Heart left ventricle (tissue), 16 donors: ENCODE measurements around the gene RBM28. TPM values are rescaled to one million over a fixed set of nuclear protein-coding genes. Genes with fewer than 3 reads are reported as not detected.

ENCODE experiments used
- ATAC-seq, 4 donors: fragments of 200-7000 bp; cut with Tn5 transposase; one replicate each; pipeline ENCODE4 v1.9.1; 2020 to 2022; ENCODE audit warnings: moderate library complexity in 4 of 4, mild to moderate bottlenecking in 3 of 4, moderate number of reproducible peaks in 1 of 4
- DNase-seq, 5 donors: peaks; one replicate each; pipeline ENCODE4 v3.0.0-alpha.2; 2020
- H3K27ac ChIP-seq, 12 donors: fragments of 200-600 bp; sonication (generic) in 4 of 12; one replicate each; pipeline versions ENCODE4 v1.5.0 to v1.8.0; 2016 to 2022; ENCODE audit warnings: mild to moderate bottlenecking in 2 of 12
- H3K27me3 ChIP-seq, 9 donors: fragments of 200-600 bp; sonication (generic) in 2 of 9; one replicate each; pipeline versions ENCODE4 v1.5.1 to v1.8.0; 2016 to 2022; ENCODE audit warnings: mild to moderate bottlenecking in 3 of 9
- H3K36me3 ChIP-seq, 9 donors: fragments of 200-600 bp; sonication (generic) in 2 of 9; one replicate each; pipeline versions ENCODE4 v1.5.0 to v1.8.0; 2018 to 2022; ENCODE audit warnings: mild to moderate bottlenecking in 2 of 9
- H3K4me1 ChIP-seq, 12 donors: fragments of 200-600 bp; sonication (generic) in 4 of 12; one replicate each; pipeline versions ENCODE4 v1.5.0 to v1.8.0; 2016 to 2022; ENCODE audit warnings: mild to moderate bottlenecking in 3 of 12
- H3K4me3 ChIP-seq, 12 donors: fragments of 200-600 bp; sonication (generic) in 4 of 12; one replicate each; pipeline versions ENCODE4 v1.5.0 to v1.8.0; 2017 to 2022; ENCODE audit warnings: mild to moderate bottlenecking in 9 of 12, moderate library complexity in 4 of 12
- H3K9me3 ChIP-seq, 12 donors: fragments of 200-600 bp; sonication (generic) in 4 of 12; one replicate each; pipeline versions ENCODE4 v1.5.0 to v1.8.0; 2016 to 2022; ENCODE audit warnings: mild to moderate bottlenecking in 1 of 12
- POLR2A ChIP-seq, 2 donors: fragments of 450-650 bp; IDR thresholded peaks; one replicate each; pipeline ENCODE4 v1.6.1; 2017; ENCODE audit warnings: antibody characterized with exemption in 2 of 2, mild to moderate bottlenecking in 2 of 2, moderate library complexity in 2 of 2
- WGBS, 4 donors: extraction: QIAGEN DNeasy Blood & Tissue Kit in 2 of 4; methylation state at CpG; one replicate each; pipeline versions ENCODE4 v1.1.5 to v1.1.7; 2013 to 2018; 5-methylcytosine and 5-hydroxymethylcytosine counted together
- intact Hi-C, 10 donors: fragments of 100-400 bp; cut with DNase I; formaldehyde crosslinking; loops; one replicate each; pipeline versions ENCODE4 v1.11.1 to v1.14.2; 2022
- polyA plus RNA-seq, 2 donors: library from polyadenylated mRNA; stranded (reverse); fragments of 200-250 nt; gene quantifications; one replicate each; pipeline ENCODE4 v1.2.3, GENCODE V29; 2013
- total RNA-seq, 9 donors: library from RNA; depleted of rRNA in 2 of 9; stranded (reverse); fragments of >200 nt in 2 of 9; fragmentation: NEBNext Ultra II Directional in 3 of 9; extraction: Animal tissue kit (Norgen Biotek cat#: 25700) in 3 of 9; gene quantifications; one replicate each; pipeline versions ENCODE4 v1.1.0 to v1.2.4, GENCODE V29; 2016 to 2023
- TF ChIP-seq, protein P1 (sequence below), 12 donors: fragments of 200-600 bp; sonication (generic) in 4 of 12; IDR thresholded peaks; one replicate each; pipeline versions ENCODE4 v1.5.0 to v1.8.0; 2018 to 2022; ENCODE audit warnings: antibody characterized with exemption in 12 of 12, mild to moderate bottlenecking in 5 of 12
- donor health status: ischemic (EF 13 %, LVEDD 7.1; RV severe dilation, severe dysfunction).
- donor health status: healthy with polysubstance abuse.
- donor health status: DM: no; HTN: yes; CAD: no.
- donor health status: DM: no; HTN: no; CAD: no.
- donor health status: ischemic (EF 25% LVEDD 6.9; RV normal size, moderate dysfunction).
- donor health status: ischemic (EF 25% LVEDD 5.7; RV mildly dilated, moderate dysfunction).
- donor health status: healthy.
- donor health status: DM: yes; HTN: yes; CAD: no.
- donor health status: ischemic (EF 35%, LVEDD 5.7; RV mildly dilated, moderate dysfunction).
- donor health status: nonischemic (EF 11% LVEDD 7.7; RV severe dilation, severe dysfunction).
- donor health status: DM: yes; HTN: yes; CAD: no.
- donor health status: PGD.
- donor health status: ischemic (EF 29% LVEDD 5.4; RV normal size, mild dysfunction).
- donor health status: nonischemic (EF 23%, LVEDD 6.1; RV moderate dilation, normal function).

Gene RBM28
- total and polyA plus RNA-seq, 11 donors: 12.0 to 40.2 (median 25.3) TPM

GRCh38 chr7:128357217-128357613, 13.5 kb upstream of the RBM28 start:
- peak overlapping the region in 2 of 12 donors; percentile 19 to 48 for H3K27ac ChIP-seq
- DNase-seq (peak in 4 of 5 donors; percentile 48 to 69 (median 53)), ATAC-seq (peak; percentile 76 to 95 (median 90))
- no peak for TF ChIP-seq POLR2A (IDR thresholded peaks at IDR 0.05)
- TF ChIP-seq, protein P1, sequence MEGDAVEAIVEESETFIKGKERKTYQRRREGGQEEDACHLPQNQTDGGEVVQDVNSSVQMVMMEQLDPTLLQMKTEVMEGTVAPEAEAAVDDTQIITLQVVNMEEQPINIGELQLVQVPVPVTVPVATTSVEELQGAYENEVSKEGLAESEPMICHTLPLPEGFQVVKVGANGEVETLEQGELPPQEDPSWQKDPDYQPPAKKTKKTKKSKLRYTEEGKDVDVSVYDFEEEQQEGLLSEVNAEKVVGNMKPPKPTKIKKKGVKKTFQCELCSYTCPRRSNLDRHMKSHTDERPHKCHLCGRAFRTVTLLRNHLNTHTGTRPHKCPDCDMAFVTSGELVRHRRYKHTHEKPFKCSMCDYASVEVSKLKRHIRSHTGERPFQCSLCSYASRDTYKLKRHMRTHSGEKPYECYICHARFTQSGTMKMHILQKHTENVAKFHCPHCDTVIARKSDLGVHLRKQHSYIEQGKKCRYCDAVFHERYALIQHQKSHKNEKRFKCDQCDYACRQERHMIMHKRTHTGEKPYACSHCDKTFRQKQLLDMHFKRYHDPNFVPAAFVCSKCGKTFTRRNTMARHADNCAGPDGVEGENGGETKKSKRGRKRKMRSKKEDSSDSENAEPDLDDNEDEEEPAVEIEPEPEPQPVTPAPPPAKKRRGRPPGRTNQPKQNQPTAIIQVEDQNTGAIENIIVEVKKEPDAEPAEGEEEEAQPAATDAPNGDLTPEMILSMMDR (IDR thresholded peaks at IDR 0.05): no peak
- WGBS, 4 donors: 35 to 56% (median 53%) methylated on average over 2 to 6 of the region's 6 CpGs
- H3K4me3 ChIP-seq: no peak overlapping the region
- H3K27me3 ChIP-seq: peaks cover 0 to 27% (median 10%) of the 10 kb centered on the region in 9 donors
- H3K4me1 ChIP-seq: peaks cover 0 to 34% (median 11%) of the 10 kb centered on the region in 12 donors
- H3K9me3 ChIP-seq: no peaks in the 10 kb centered on the region
- intact Hi-C loops: no loop called here
- no peaks in the 10 kb centered on the region for H3K36me3 ChIP-seq

GRCh38 chr7:128356546-128357216, 13.0 kb upstream of the RBM28 start:
- TF ChIP-seq POLR2A (IDR thresholded peaks at IDR 0.05): no peak
- TF ChIP-seq, protein P1 (IDR thresholded peaks at IDR 0.05): no peak
- no peak overlapping the region for H3K4me3 ChIP-seq
- H3K36me3 ChIP-seq: no peaks in the 10 kb centered on the region
- H3K27me3 ChIP-seq: peaks cover 0 to 31% (median 10%) of the 10 kb centered on the region in 9 donors
- ATAC-seq (no peak), DNase-seq (no peak)
- peak overlapping the region in 5 of 12 donors; percentile 16 to 60 (median 48) for H3K27ac ChIP-seq
- WGBS, 4 donors: 79 to 92% (median 84%) methylated on average over 2 of the region's 2 CpGs
- H3K9me3 ChIP-seq: no peaks in the 10 kb centered on the region
- intact Hi-C loops: no loop called here
- peaks cover 0 to 35% (median 9%) of the 10 kb centered on the region in 12 donors for H3K4me1 ChIP-seq

- 91 to 100% (median 97%) methylated on average over 1 of the region's 1 CpG for WGBS, 4 donors
- DNase-seq (no peak), ATAC-seq (no peak)
- TF ChIP-seq, protein P1 (IDR thresholded peaks at IDR 0.05): no peak
- no peak for TF ChIP-seq POLR2A (IDR thresholded peaks at IDR 0.05)
- Histone ChIP-seq H3K27ac (no peak overlapping the region), H3K27me3 (peaks cover 0 to 37% (median 15%) of the 10 kb centered on the region in 9 donors), H3K9me3 (no peaks in the 10 kb centered on the region), H3K4me1 (peaks cover 0 to 25% (median 7%) of the 10 kb centered on the region in 12 donors), H3K4me3 (no peak overlapping the region), H3K36me3 (no peaks in the 10 kb centered on the region)
- intact Hi-C loops: no loop called here
Observed at GRCh38 chr7:128353610-128354009, 9.9 kb upstream of the RBM28 start.

- Histone ChIP-seq H3K36me3 (no peaks in the 10 kb centered on the region), H3K27ac (no peak overlapping the region), H3K4me1 (peaks cover 0 to 25% (median 7%) of the 10 kb centered on the region in 12 donors), H3K27me3 (peaks cover 0 to 37% (median 15%) of the 10 kb centered on the region in 9 donors), H3K4me3 (no peak overlapping the region), H3K9me3 (no peaks in the 10 kb centered on the region)
- DNase-seq (no peak), ATAC-seq (no peak)
- TF ChIP-seq, protein P1 (IDR thresholded peaks at IDR 0.05): no peak
- TF ChIP-seq POLR2A (IDR thresholded peaks at IDR 0.05): no peak
- intact Hi-C loops: no loop called here
- 80 to 91% (median 84%) methylated on average over 3 of the region's 3 CpGs for WGBS, 4 donors
Observed at GRCh38 chr7:128353189-128353588, 9.5 kb upstream of the RBM28 start.
